Left forelimb (tissue), 1 donor: ENCODE data around the gene PPL.

Experiments
- DNase-seq: peaks from one replicate; pipeline ENCODE4 v3.0.0-alpha.2; 2018; ENCODE audit warnings: low spot score

PPL gene

GRCh38 chr16:4884972-4885874 is 51.7 kb downstream of the PPL start:
- DNase-seq, result no peak

GRCh38 chr16:4884209-4884608 is 52.7 kb downstream of the PPL start:
- DNase-seq, result no peak

DNA sequence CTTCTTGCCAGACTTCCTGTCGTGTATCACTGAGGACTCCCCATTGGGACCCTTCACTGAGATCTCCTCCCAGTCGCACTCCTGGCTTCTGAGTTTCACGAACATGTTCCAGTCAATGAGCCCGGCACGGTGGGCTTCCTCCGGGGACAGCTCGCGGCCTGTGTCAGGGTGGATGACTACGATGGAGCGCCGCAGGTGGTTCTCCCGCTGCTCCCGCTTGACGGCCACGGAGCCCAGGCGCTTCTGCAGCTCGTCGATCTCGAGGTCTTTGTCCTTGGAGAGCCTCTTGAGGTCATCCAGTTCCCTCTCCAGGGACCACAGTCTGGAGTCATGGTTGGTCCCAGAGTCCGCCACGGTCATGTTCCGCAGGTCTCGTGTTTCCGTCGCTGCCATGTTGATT is 53.4 kb downstream of the PPL start:
- no peak for DNase-seq

GRCh38 chr16:4882633-4883285 is 54.2 kb downstream of the PPL start:
- no peak for DNase-seq

GRCh38 chr16:4882000-4882632 is 54.8 kb downstream of the PPL start:
- no peak for DNase-seq

- DNase-seq, result no peak
Measured at GRCh38 chr16:4880006-4880580, 56.9 kb downstream of the PPL start.

- no peak for DNase-seq
Measured at GRCh38 chr16:4879049-4879448, 57.9 kb downstream of the PPL start.

GRCh38 chr16:4877380-4877685 is 59.6 kb downstream of the PPL start:
- no peak for DNase-seq

DNA sequence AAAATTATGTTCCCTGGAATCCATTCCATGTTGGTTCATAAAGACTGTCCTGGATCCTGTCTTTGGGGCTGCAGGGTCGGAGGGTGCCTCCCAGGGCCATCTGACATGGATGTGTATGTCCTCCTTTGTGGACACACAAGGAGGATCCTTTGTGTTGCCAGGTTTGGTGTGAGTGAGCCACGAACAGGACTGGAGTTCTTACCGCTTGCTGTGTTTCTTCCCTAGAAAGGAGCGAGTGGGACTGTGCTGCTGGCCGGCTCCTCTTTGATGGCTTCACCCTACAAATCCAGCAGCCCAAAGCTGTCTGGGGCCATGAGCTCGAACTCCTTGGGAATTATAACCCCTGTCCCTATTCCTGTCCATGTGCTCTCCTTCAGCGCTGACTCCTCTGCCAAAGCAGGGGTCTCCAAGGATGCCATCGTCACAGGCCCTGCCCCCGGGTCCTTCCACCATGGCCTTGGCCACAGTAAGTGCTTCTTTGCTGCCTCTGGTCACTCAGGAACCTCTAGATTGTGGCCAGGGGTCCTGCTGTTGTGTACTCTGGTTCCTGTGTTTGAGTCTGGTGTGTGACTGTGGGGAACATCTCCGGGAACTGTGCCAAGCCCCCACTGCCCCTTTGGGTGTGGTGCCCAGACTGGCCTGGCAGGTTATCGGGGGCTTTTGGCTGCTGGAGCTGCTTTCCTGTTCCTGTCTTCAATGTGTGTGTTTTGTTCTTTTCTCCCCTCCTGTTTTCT is 60.1 kb downstream of the PPL start:
- DNase-seq, result no peak

- DNase-seq, result no peak
Measured at GRCh38 chr16:4874666-4875065, 62.3 kb downstream of the PPL start.

DNA sequence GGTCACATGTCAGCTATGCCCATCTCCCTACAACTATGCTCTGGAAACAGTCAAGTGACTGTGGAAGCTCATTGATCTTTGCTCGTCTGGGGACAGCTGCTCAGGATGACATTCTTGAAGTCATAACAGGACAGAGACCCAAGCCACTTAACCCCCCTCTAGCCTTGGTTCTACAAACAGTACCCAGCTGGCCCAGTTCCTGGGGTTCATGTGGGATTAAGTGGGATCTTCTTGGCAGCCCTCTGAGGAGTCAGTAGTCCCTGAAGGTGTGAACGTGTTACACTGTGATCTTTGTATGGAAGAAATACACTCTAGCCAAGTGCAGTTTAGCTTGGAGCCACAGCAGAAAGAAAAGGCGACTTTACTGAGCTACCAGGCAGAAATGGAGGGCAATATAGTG is 63.9 kb downstream of the PPL start:
- no peak for DNase-seq

- DNase-seq, result no peak
Measured at GRCh38 chr16:4871071-4871470, 65.9 kb downstream of the PPL start.

DNA sequence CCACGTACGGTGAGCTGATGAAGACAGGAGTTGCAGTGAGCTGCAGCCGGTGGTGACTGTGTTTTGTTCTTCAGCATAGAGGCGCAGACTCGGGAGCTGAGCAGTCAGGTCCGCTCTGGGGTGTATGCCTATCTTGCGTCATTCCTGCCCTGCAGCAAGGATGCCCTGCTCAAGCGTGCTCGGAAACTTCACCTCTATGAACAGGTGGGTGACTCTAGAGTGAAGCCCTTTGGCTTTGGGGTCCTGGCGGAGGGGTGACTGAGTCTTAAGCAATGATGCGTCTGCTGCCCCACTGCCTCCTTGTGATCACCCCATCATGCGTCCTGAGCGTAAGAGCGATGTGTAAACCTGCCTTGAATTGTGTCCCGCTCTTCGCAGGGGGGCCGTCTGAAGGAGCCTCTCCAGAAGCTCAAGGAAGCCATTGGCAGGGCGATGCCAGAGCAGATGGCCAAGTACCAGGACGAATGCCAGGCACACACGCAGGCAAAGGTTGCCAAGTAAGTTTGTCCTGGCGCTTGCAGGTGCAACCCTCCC is 66.7 kb downstream of the PPL start:
- DNase-seq, result no peak

- DNase-seq, result no peak
Measured at GRCh38 chr16:4869147-4869805, 67.7 kb downstream of the PPL start.

DNA sequence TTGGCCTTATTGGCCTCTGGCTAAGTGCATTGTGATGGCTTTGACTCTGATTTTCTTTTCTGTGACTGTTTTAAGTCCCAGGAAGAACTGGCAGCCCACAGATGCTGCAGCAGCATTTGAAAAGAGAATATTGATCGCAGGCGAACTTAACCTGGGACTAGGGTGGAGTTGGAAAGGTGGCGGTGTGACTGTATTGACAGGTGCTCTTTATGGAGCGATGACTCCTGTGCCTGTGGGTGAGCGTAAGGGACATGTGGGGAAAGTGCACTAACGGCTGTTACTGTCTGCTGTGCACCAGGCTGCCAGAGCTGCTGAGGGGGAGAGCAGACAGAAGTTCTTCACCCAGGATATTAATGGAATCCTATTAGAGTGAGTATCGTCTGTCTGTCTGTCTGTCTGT is 68.4 kb downstream of the PPL start:
- DNase-seq, result peak; percentile 26

- DNase-seq, result no peak
Measured at GRCh38 chr16:4868026-4868425, 68.9 kb downstream of the PPL start.

DNA sequence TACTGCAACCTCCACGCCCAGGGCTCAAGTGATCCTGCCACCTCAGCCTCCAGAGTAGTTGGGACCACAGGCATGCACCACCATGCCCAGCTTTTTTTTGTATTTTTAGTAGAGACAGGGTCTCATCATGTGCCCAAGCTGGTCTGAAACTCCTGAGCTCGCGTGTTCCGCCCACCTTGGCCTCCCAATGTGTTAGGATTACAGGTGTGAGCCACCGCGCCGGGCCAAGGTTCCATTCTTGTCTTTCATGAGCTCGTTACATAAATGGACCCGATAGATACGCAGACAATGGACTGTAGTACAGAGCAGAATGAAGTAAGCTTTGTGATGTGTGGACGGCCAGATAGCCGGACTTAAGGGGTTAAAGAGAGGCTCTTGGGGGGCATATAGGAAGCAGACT is 70.4 kb downstream of the PPL start:
- DNase-seq, result peak; percentile 30

DNA sequence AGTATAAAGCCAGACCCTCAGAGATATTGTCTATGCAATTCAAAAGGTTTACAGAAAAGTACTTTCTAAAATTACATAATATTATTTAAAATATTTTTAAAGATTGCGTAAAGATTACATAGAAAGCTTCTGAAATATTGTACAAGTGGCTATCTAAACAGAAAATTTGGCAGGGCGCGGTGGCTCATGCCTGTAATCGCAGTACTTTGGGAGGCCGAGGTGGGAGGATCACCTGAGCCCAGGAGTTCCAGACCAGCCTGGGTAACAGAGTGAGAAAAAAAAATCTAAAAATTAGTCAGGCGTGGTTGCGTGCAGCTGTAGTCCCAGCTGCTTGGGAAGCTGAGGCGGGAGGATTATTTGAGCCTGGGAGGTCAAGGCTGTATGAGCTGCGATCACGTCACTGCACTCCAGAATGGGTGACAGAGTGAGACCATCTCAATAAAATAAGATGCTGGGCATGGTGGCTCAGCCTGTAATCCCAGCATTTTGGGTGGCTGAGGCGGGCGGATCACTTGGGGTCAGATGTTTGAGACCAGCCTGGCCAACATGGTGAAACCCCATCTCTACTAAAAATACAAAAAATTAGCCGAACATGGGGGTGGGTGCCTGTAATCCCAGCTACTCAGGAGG is 71.6 kb downstream of the PPL start:
- no peak for DNase-seq

DNA sequence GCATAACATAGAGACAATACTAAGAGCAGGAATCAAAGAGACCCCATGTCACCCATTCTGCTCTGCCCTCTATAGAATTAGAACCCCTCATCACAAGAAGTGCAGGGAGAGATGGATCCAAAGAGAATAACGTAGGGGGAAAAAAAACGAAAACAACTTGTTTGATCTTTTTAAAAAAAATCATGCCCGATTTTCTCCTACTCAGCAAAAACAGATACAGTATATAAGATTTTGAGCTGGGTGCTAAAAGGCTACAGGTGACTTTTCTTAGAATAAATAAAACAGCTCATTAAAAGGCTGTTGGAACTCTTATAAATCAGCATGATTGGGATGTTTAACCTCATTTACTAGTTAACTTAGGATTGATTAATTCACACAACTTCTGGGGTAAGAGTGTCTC is 72.2 kb downstream of the PPL start:
- DNase-seq, result no peak

DNA sequence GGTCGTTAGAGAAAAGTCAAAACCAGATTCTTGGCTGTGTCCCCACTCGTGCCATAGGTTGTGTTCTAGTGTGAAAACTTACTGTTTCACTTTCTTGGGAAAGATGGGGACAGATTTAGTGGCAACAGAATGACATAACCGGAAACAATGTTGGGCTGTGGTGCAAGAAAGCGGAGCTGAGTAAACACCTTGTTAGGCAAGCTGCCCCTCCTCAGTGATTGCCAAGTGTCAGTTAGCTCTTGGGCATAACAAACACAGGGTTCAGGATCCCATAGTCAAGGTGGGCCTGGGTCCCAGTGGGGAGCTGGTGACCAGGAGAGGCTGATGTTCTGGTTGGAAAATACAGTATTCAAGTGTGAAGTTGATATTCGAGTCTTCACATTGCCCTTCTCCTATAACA is 74.3 kb downstream of the PPL start:
- no peak for DNase-seq
